Measurements from ENCODE around the gene LARP1B. TPM values are rescaled to one million over a fixed set of nuclear protein-coding genes. Genes with fewer than 3 reads are reported as not detected.
A peak's percentile ranks its signal among the peaks of the same experiment; 100 is the strongest.

Gene LARP1B
- total and polyA plus RNA-seq, 9 of the 15 experiments (the other 6 are each of a cell fraction or from before 2014, with no cell fraction given): 19.2 to 59.7 (median 37.9) TPM

DNA sequence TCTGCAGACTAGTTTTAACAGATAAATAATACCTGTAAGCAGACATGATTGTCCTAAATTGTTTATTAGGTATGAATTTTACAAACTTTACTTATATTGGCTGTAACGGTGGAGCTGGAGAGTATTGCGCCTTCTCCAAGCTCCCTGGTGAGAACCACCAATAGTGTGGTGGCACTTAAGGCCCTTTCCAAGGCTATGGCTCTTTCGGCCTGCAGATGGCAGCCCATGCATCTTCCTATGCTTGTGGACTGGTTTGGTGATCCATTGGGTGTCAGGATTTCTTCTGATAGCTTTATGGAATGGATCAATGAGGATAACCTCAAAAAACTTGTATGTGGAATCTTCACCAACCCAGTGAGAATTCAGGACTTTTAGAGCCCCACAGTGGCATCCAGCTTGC lies 7.8 kb downstream of the LARP1B start:
- ATAC-seq (peak; percentile 83), FAIRE-seq (peak; percentile 70), DNase-seq (ENCODE audit: extremely low read depth in 1 of 4, low spot score in 3 of 4) (peak; percentile 11 to 45 (median 35))
- Histone ChIP-seq H3K27me3 (ENCODE audit: control insufficient read depth in 2 of 2, insufficient read depth in 2 of 2, low read length in 2 of 2) (no peaks in the 10 kb centered on the region), H3K4me2 (ENCODE audit: insufficient read depth, low read length) (no peak overlapping the region), H3K79me2 (ENCODE audit: control insufficient read depth, insufficient read depth, low read length) (peaks cover 86% of the 10 kb centered on the region), H3K36me3 (ENCODE audit: control insufficient read depth, insufficient read depth, low read length) (peaks cover 11% of the 10 kb centered on the region; the same call in 2 of the 3 replicates), H3K4me3 (no peak overlapping the region), H3K9me1 (ENCODE audit: control insufficient read depth, insufficient read depth, low read length) (no peaks in the 10 kb centered on the region), H4K20me1 (replicated peaks; ENCODE audit: control insufficient read depth, insufficient read depth, low read length) (peaks cover 3% of the 10 kb centered on the region; the same call in 1 of the 2 replicates), H2AFZ (ENCODE audit: low read depth, low read length) (no peak overlapping the region), H3K27ac (ENCODE audit: extremely low read depth, low read depth, low read length) (no peak overlapping the region), H3K9me3 (replicated peaks; ENCODE audit: control insufficient read depth, insufficient read depth, low read depth, low read length) (no peaks in the 10 kb centered on the region), H3K9ac (ENCODE audit: insufficient read depth in 1 of 2, low read depth in 2 of 2, low read length in 2 of 2) (no peak overlapping the region), H3K4me1 (replicated peaks in 1 of 2; ENCODE audit: control insufficient read depth in 2 of 2, insufficient read depth in 2 of 2, low read length in 2 of 2) (peaks cover 0 to under 1% of the 10 kb centered on the region in 2 experiments; a peak in 2 of 5 replicates)
- intact Hi-C loops (cut with micrococcal nuclease): loop anchor here (10.0 kb wide), 2 partner anchors 184 to 216 kb away; partner anchors contain the start of genes PGRMC2 and PLK4
- POLR2A ChIA-PET: interaction anchor here (1.6 kb wide), 1 partner anchor 10 kb away, joined by 5 read pairs; no protein-coding TSS in a partner anchor
- no peak for TF ChIP-seq ZNF444 (CRISPR knock-in tag; IDR thresholded peaks at IDR 0.05)
- TF ChIP-seq ZKSCAN1 (IDR thresholded peaks at IDR 0.05; ENCODE audit: low read depth, low read length): no peak
- TF ChIP-seq, protein P1, sequence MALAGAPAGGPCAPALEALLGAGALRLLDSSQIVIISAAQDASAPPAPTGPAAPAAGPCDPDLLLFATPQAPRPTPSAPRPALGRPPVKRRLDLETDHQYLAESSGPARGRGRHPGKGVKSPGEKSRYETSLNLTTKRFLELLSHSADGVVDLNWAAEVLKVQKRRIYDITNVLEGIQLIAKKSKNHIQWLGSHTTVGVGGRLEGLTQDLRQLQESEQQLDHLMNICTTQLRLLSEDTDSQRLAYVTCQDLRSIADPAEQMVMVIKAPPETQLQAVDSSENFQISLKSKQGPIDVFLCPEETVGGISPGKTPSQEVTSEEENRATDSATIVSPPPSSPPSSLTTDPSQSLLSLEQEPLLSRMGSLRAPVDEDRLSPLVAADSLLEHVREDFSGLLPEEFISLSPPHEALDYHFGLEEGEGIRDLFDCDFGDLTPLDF (CRISPR knock-in tag; IDR thresholded peaks at IDR 0.05): no peak
- no peak for TF ChIP-seq CSDE1 (IDR thresholded peaks at IDR 0.05)
- no peak for TF ChIP-seq SMARCB1 (IDR thresholded peaks at IDR 0.05; ENCODE audit: insufficient read length, low read depth)
- TF ChIP-seq ZNF780A (CRISPR knock-in tag; IDR thresholded peaks at IDR 0.05): no peak
- TF ChIP-seq, protein P2, sequence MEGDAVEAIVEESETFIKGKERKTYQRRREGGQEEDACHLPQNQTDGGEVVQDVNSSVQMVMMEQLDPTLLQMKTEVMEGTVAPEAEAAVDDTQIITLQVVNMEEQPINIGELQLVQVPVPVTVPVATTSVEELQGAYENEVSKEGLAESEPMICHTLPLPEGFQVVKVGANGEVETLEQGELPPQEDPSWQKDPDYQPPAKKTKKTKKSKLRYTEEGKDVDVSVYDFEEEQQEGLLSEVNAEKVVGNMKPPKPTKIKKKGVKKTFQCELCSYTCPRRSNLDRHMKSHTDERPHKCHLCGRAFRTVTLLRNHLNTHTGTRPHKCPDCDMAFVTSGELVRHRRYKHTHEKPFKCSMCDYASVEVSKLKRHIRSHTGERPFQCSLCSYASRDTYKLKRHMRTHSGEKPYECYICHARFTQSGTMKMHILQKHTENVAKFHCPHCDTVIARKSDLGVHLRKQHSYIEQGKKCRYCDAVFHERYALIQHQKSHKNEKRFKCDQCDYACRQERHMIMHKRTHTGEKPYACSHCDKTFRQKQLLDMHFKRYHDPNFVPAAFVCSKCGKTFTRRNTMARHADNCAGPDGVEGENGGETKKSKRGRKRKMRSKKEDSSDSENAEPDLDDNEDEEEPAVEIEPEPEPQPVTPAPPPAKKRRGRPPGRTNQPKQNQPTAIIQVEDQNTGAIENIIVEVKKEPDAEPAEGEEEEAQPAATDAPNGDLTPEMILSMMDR (IDR thresholded peaks at IDR 0.05 in 2 of 3, conservative IDR thresholded peaks at IDR 0.05 in 1 of 3; ENCODE audit: insufficient read depth in 2 of 3, low read depth in 1 of 3, low read length in 3 of 3): peak; percentile 25 to 63 (median 39); a peak in 5 of 6 replicates
- no peak for TF ChIP-seq TARDBP (IDR thresholded peaks at IDR 0.05)
- WGBS (ENCODE audit: insufficient coverage, low coverage, missing lambda C conversion rate): 82% methylated on average over 3 of the region's 3 CpGs
- TSS peak; percentile 1 for BruUV-seq (replicated peaks)
- CTCF ChIA-PET (ENCODE audit: low intra/inter-chr PET ratio): no interaction called here
- in situ Hi-C loops (cut with MboI): no loop called here
